ENCODE data around the gene IGLON5.
A peak's percentile ranks its signal among the peaks of the same experiment; 100 is the strongest.

Gene IGLON5

GRCh38 chr19:51311351-51312257 lies at the start of gene IGLON5:
IGLON5 (plus strand) TSS chr19:51311644; CDS start chr19:51311848, 204 bp downstream.
- no peak for DNase-seq

- DNase-seq, result no peak
These were observed 47.6 kb upstream of the IGLON5 start for GRCh38 chr19:51263808-51264207.

- DNase-seq, result no peak
These were observed 40.4 kb upstream of the IGLON5 start for GRCh38 chr19:51271067-51271466.

- DNase-seq, result peak; percentile 67
These were observed 39.1 kb upstream of the IGLON5 start for GRCh38 chr19:51272183-51272810.

GRCh38 chr19:51274049-51274770 lies 37.2 kb upstream of the IGLON5 start:
- no peak for DNase-seq

GRCh38 chr19:51277112-51277511 lies 34.3 kb upstream of the IGLON5 start:
- no peak for DNase-seq

- DNase-seq, result no peak
These were observed 29.1 kb upstream of the IGLON5 start for GRCh38 chr19:51282335-51282734.

GRCh38 chr19:51285682-51286081 lies 25.8 kb upstream of the IGLON5 start:
- DNase-seq, result no peak

GRCh38 chr19:51289635-51290034 lies 21.8 kb upstream of the IGLON5 start:
- no peak for DNase-seq

GRCh38 chr19:51292971-51293370 lies 18.5 kb upstream of the IGLON5 start:
- DNase-seq, result no peak

GRCh38 chr19:51293571-51294210 lies 17.8 kb upstream of the IGLON5 start:
- DNase-seq, result no peak

GRCh38 chr19:51294211-51294976 lies 17.1 kb upstream of the IGLON5 start:
- DNase-seq, result no peak

GRCh38 chr19:51294977-51295375 lies 16.5 kb upstream of the IGLON5 start:
- DNase-seq, result no peak

GRCh38 chr19:51295382-51296126 lies 15.9 kb upstream of the IGLON5 start:
- DNase-seq, result no peak

GRCh38 chr19:51296336-51297093 lies 14.9 kb upstream of the IGLON5 start:
- no peak for DNase-seq

GRCh38 chr19:51297406-51297805 lies 14.0 kb upstream of the IGLON5 start:
- no peak for DNase-seq

- DNase-seq, result no peak
These were observed 10.2 kb upstream of the IGLON5 start for GRCh38 chr19:51301266-51301665.

- no peak for DNase-seq
These were observed 6.0 kb upstream of the IGLON5 start for GRCh38 chr19:51305479-51305878.

- no peak for DNase-seq
These were observed 5.2 kb downstream of the IGLON5 start for GRCh38 chr19:51316688-51317087.

- DNase-seq, result no peak
These were observed 5.9 kb downstream of the IGLON5 start for GRCh38 chr19:51317376-51317775.

GRCh38 chr19:51317968-51318367 lies 6.5 kb downstream of the IGLON5 start:
- no peak for DNase-seq
